ENCODE data around the gene PLEKHN1. TPM values are rescaled to one million over a fixed set of nuclear protein-coding genes. Genes with fewer than 3 reads are reported as not detected.

Gene PLEKHN1
- total and polyA plus RNA-seq, 2 of the 4 experiments (the other 2 are of a cell fraction): 0.54 to 2.1 TPM

DNA sequence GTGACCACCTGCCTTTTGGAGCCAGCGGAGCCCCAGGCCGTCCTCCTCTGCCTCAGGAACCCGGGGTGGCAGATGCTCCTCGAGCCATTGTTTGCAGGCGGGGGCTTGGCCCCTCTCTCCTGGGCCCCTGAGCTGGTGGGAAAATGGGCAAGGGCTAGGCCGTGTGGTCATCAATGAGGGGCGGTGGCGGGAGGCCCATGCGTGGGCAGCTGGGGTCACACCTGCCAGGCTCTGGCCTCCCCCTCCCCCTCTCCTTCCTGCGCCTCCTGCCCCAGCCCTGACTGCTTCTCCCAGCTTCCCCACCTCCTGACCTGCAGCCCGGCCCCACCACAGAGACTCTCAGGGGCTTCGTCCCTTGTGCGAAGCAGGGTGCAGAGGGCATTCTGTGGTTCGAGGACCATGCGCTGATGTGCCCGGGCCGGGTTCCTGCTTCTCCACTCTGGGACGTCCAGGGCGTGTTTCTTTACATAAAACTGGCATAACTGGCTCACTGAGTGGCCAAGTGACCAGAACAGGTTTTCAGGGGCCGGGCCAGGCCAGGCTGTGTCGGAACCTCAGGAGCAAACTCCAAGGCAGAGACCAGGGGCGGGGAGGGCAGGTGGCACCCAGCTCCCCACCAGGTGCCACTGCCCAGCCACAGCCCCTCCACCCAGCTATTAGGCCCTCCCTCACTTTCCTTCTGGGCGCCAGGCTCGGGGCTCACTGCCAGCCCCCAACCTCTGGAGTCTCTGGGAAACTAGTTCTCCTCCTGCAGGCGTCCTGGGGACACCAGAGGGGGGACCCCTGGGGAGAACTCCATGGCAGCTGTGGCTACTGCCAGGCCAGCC, 33.3 kb upstream of the PLEKHN1 start:
- Histone ChIP-seq H3K4ac (ENCODE audit: low read depth, low read length) (no peak overlapping the region), H3K79me1 (ENCODE audit: low read depth in 1 of 2, low read length in 2 of 2) (no peaks in the 10 kb centered on the region), H4K20me1 (ENCODE audit: insufficient read depth, low read length) (peaks cover 6% of the 10 kb centered on the region; the same call in 1 of the 2 replicates), H3K9me1 (ENCODE audit: insufficient read depth, low read length) (no peaks in the 10 kb centered on the region), H2AFZ (replicated peaks; ENCODE audit: low read length, poor library complexity) (no peak overlapping the region), H2AK9ac (replicated peaks; ENCODE audit: low read depth, low read length, poor library complexity) (no peak overlapping the region), H2BK5ac (ENCODE audit: low read depth, low read length, poor library complexity, severe bottlenecking) (no peak overlapping the region), H2BK15ac (ENCODE audit: low read depth, low read length) (no peak overlapping the region), H3K14ac (replicated peaks; ENCODE audit: low read depth, low read length) (no peak overlapping the region), H4K5ac (ENCODE audit: low read depth, low read length) (no peak overlapping the region), H3K18ac (ENCODE audit: low read depth, low read length) (no peak overlapping the region), H2BK20ac (ENCODE audit: low read depth, low read length) (no peak overlapping the region), H3K27me3 (ENCODE audit: control insufficient read depth, insufficient read depth, low read length) (no peaks in the 10 kb centered on the region), H3K9ac (ENCODE audit: low read depth, low read length) (no peak overlapping the region), H3K4me2 (ENCODE audit: low read depth, low read length) (no peak overlapping the region), H3K4me1 (ENCODE audit: control insufficient read depth, insufficient read depth, low read length) (no peaks in the 10 kb centered on the region), H3K56ac (ENCODE audit: extremely low read depth, insufficient read depth, low read length) (no peak overlapping the region), H3K27ac (ENCODE audit: insufficient read depth, low read length) (no peak overlapping the region), H2BK120ac (ENCODE audit: low read depth, low read length) (no peak overlapping the region), H3K36me3 (ENCODE audit: control insufficient read depth, insufficient read depth, low read length) (peaks cover 9% of the 10 kb centered on the region), H3K23ac (ENCODE audit: low read depth, low read length) (no peak overlapping the region), H3K4me3 (ENCODE audit: insufficient read depth, low read depth, low read length) (no peak overlapping the region), H4K8ac (ENCODE audit: low read depth in 2 of 2, low read length in 2 of 2) (no peak overlapping the region), H2AK5ac (ENCODE audit: low read depth, low read length) (no peak overlapping the region), H3K9me3 (ENCODE audit: control insufficient read depth, insufficient read depth, low read length) (no peaks in the 10 kb centered on the region), H4K91ac (ENCODE audit: insufficient read depth, low read depth, low read length) (no peak overlapping the region)
- in situ Hi-C loops (cut with MboI; ENCODE audit: low sequenced_read_pairs): no loop called here
- CTCF ChIA-PET: no interaction called here
- POLR2A ChIA-PET (ENCODE audit: unreplicated experiment): no interaction called here
- intact Hi-C loops (cut with micrococcal nuclease): no loop called here
- dilution Hi-C loops (cut with HindIII; ENCODE audit: low sequenced_read_pairs, unreplicated experiment): no loop called here
- no TSS peak for BruUV-seq (replicated peaks)
- WGBS, 2 experiments (ENCODE audit: extremely low coverage in 2 of 2, insufficient read length in 1 of 2): 88% methylated on average over 17 of the region's 25 CpGs; no CpG with 5 or more reads in 1 of the 2 experiments
- TF ChIP-seq MAFK (IDR thresholded peaks at IDR 0.05; ENCODE audit: low read depth, low read length) (no peak), POLR2A (IDR thresholded peaks at IDR 0.05; ENCODE audit: low read depth, low read length) (no peak), SMC3 (IDR thresholded peaks at IDR 0.05; ENCODE audit: low read depth, low read length) (no peak), CEBPB (IDR thresholded peaks at IDR 0.05; ENCODE audit: low read depth, low read length) (no peak), RFX5 (IDR thresholded peaks at IDR 0.05; ENCODE audit: low read depth, low read length) (no peak), RAD21 (IDR thresholded peaks at IDR 0.05; ENCODE audit: low read length) (no peak), RCOR1 (IDR thresholded peaks at IDR 0.05; ENCODE audit: insufficient replicate concordance, low read length) (no peak), NFE2L2 (IDR thresholded peaks at IDR 0.05; ENCODE audit: low read depth, low read length) (no peak), MXI1 (IDR thresholded peaks at IDR 0.05; ENCODE audit: borderline replicate concordance, low read depth, low read length) (no peak)
- TF ChIP-seq, protein P1, sequence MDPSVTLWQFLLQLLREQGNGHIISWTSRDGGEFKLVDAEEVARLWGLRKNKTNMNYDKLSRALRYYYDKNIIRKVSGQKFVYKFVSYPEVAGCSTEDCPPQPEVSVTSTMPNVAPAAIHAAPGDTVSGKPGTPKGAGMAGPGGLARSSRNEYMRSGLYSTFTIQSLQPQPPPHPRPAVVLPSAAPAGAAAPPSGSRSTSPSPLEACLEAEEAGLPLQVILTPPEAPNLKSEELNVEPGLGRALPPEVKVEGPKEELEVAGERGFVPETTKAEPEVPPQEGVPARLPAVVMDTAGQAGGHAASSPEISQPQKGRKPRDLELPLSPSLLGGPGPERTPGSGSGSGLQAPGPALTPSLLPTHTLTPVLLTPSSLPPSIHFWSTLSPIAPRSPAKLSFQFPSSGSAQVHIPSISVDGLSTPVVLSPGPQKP (IDR thresholded peaks at IDR 0.05; ENCODE audit: borderline replicate concordance, low read depth, low read length): no peak
- ATAC-seq (ENCODE audit: low read depth) (no peak), DNase-seq (no peak)
